LoVo (cell line): Measurements from ENCODE around the gene CREB3.

Experiments
- DNase-seq: peaks from one replicate; pipeline ENCODE4 v3.0.0-alpha.2; 2016; ENCODE audit warnings: low spot score

Gene CREB3

DNA sequence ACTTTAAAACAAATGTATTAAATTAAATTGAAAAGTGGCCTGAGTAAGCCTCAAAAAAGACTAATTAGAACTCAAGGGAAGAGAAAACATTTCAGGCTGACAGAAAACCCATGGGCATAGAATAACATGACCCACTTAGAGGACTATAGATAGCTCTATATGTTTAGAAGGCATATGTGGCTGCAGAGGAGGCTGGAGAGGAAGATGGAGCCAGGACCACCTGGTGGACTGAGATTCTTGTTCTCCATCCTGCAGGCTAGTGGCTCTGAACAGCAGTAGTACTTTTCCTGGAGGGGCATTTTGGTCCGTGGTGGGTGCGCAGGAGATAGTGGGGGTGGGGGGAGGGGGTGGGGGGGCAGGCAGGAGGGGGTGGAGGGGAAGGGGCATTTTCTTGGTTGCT lies 48.6 kb downstream of the CREB3 start:
- no peak for DNase-seq

DNA sequence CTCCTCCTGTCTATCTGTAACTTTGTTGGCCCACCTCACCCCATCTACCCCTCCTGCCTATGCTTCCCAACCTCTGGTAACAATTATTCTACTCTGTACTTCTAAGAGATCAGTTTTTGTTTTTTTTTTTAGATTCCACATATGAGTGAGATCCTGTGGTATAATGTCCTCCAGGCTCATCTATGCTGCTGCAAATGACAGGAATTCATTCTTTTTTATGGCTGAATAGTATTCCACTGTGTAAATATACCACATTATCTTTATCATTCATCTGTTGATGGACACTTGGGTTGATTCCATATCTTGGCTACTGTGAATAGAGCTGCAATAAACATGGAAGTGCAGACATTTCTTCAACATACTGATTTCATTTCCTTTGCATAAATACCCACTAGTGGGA lies 51.0 kb downstream of the CREB3 start:
- no peak for DNase-seq
